CD14-positive monocyte (primary cell): ENCODE measurements around the gene SMIM13. TPM values are rescaled to one million over a fixed set of nuclear protein-coding genes. Genes with fewer than 3 reads are reported as not detected.

Experiments used
- DNase-seq, 3 donors: peaks; one replicate each; pipeline ENCODE4 v3.0.0-alpha.2; 2011 to 2022
- H2AFZ ChIP-seq: 2 replicates; pipeline ENCODE4 v1.6.0; 2012; ENCODE audit warnings: mild to moderate bottlenecking, low read depth, low read length, inconsistent platforms; ENCODE audit not compliant: insufficient read depth, poor library complexity, severe bottlenecking
- H3K27ac ChIP-seq, 2 donors: 1 replicate in 1 of 2; 2 replicates in 1 of 2; pipeline ENCODE4 v1.5.1; 2012 to 2013; ENCODE audit warnings: low read length in 2 of 2, control low read depth in 1 of 2, inconsistent platforms in 1 of 2, low read depth in 1 of 2, mild to moderate bottlenecking in 1 of 2
- H3K27me3 ChIP-seq, 2 donors: one replicate each; pipeline versions ENCODE4 v1.6.0 to v1.6.1; 2011 to 2013; ENCODE audit warnings: low read length in 2 of 2; ENCODE audit not compliant: control insufficient read depth in 2 of 2, insufficient read depth in 2 of 2
- H3K36me3 ChIP-seq, 2 donors: replicated peaks in 1 of 2; 1 replicate in 1 of 2; 2 replicates in 1 of 2; pipeline versions ENCODE4 v1.5.1 to v1.6.1; 2012 to 2013; ENCODE audit warnings: low read length in 2 of 2, control low read depth in 1 of 2, inconsistent platforms in 1 of 2, mild to moderate bottlenecking in 1 of 2; ENCODE audit not compliant: insufficient read depth in 2 of 2, control insufficient read depth in 1 of 2
- H3K4me1 ChIP-seq, 2 donors: 1 replicate in 1 of 2; 2 replicates in 1 of 2; pipeline versions ENCODE4 v1.5.1 to v1.6.1; 2012 to 2013; ENCODE audit warnings: low read length in 2 of 2, control low read depth in 1 of 2, inconsistent platforms in 1 of 2, mild to moderate bottlenecking in 1 of 2, moderate library complexity in 1 of 2; ENCODE audit not compliant: insufficient read depth in 2 of 2, control insufficient read depth in 1 of 2
- H3K4me2 ChIP-seq: replicated peaks from 2 replicates; pipeline ENCODE3; 2012; ENCODE audit warnings: low read length, moderate library complexity, mild to moderate bottlenecking; ENCODE audit not compliant: poor library complexity, severe bottlenecking; ENCODE audit errors: extremely low read depth
- H3K4me3 ChIP-seq, 3 experiments: fragments of 200-600 bp in 1 of 3; sonication (generic) in 1 of 3; replicated peaks in 1 of 3; 1 replicate in 2 of 3; 2 replicates in 1 of 3; pipeline ENCODE4 v1.5.1; 2011 to 2013; ENCODE audit warnings: low read length in 3 of 3, mild to moderate bottlenecking in 3 of 3, control low read depth in 2 of 3, low read depth in 2 of 3, inconsistent platforms in 1 of 3, moderate library complexity in 1 of 3
- H3K79me2 ChIP-seq: 2 replicates; pipeline ENCODE4 v1.6.0; 2012; ENCODE audit warnings: mild to moderate bottlenecking, control low read depth, inconsistent platforms, low read length, moderate library complexity; ENCODE audit not compliant: insufficient read depth
- H3K9ac ChIP-seq: 2 replicates; pipeline ENCODE4 v1.6.0; 2017; ENCODE audit warnings: low read length, mild to moderate bottlenecking; ENCODE audit not compliant: insufficient read depth, poor library complexity, severe bottlenecking
- H3K9me3 ChIP-seq, 2 donors: replicated peaks in 1 of 2; 1 replicate in 1 of 2; 2 replicates in 1 of 2; pipeline versions ENCODE4 v1.5.1 to v1.6.1; 2012 to 2013; ENCODE audit warnings: low read length in 2 of 2, control low read depth in 1 of 2; ENCODE audit not compliant: control insufficient read depth in 1 of 2, insufficient read depth in 1 of 2
- H4K20me1 ChIP-seq: 2 replicates; pipeline ENCODE4 v1.6.0; 2012; ENCODE audit warnings: mild to moderate bottlenecking, low read length, control low read depth, moderate library complexity; ENCODE audit not compliant: insufficient read depth
- H3K27ac Mint-ChIP-seq, 7 donors: one replicate each; pipeline ENCODE4 v1.8.0; 2020; ENCODE audit warnings: mild to moderate bottlenecking in 7 of 7, mixed read lengths in 7 of 7, moderate library complexity in 6 of 7, inconsistent platforms in 2 of 7
- H3K27me3 Mint-ChIP-seq, 3 donors: one replicate each; pipeline ENCODE4 v1.8.0; 2021 to 2022; ENCODE audit warnings: low read depth in 3 of 3, mild to moderate bottlenecking in 3 of 3, mixed read lengths in 3 of 3, moderate library complexity in 3 of 3, inconsistent platforms in 1 of 3
- H3K36me3 Mint-ChIP-seq, 2 donors: one replicate each; pipeline ENCODE4 v1.8.0; 2020; ENCODE audit warnings: mixed read lengths in 2 of 2, inconsistent platforms in 1 of 2, mild to moderate bottlenecking in 1 of 2
- H3K4me1 Mint-ChIP-seq: one replicate; pipeline ENCODE4 v1.8.0; 2020; ENCODE audit warnings: mild to moderate bottlenecking, mixed read lengths
- H3K4me3 Mint-ChIP-seq, 2 donors: one replicate each; pipeline ENCODE4 v1.8.0; 2020; ENCODE audit warnings: mild to moderate bottlenecking in 2 of 2, mixed read lengths in 2 of 2, moderate library complexity in 1 of 2
- H3K9me3 Mint-ChIP-seq, 7 donors: one replicate each; pipeline ENCODE4 v1.8.0; 2020 to 2022; ENCODE audit warnings: mixed read lengths in 7 of 7, mild to moderate bottlenecking in 6 of 7, moderate library complexity in 6 of 7, inconsistent platforms in 2 of 7
- CTCF ChIP-seq: fragments of 200-600 bp; IDR thresholded peaks from one replicate; pipeline ENCODE4 v1.8.0; 2022; ENCODE audit warnings: antibody characterized with exemption, mild to moderate bottlenecking
- WGBS: methylation state at CpG from one replicate; pipeline ENCODE4 v1.1.5; 2013; ENCODE audit warnings: missing lambda C conversion rate; ENCODE audit not compliant: insufficient coverage; 5-methylcytosine and 5-hydroxymethylcytosine counted together
- intact Hi-C, 2 donors: fragments of 100-400 bp; cut with micrococcal nuclease; formaldehyde crosslinking; loops; one replicate each; pipeline versions ENCODE4 v1.15.0 to v1.15.1; 2023
- polyA plus RNA-seq, 3 donors: library from polyadenylated mRNA; depleted of rRNA in 1 of 3; unstranded in 2 of 3; stranded (reverse) in 1 of 3; fragments of 300-500 nt in 2 of 3; fragments of >200 nt in 1 of 3; fragmentation: Illumina TruSeq in 2 of 3; gene quantifications; 1 replicate in 2 of 3; 2 replicates in 1 of 3; pipeline ENCODE4 v1.2.3, GENCODE V29; 2012 to 2021

SMIM13 gene
- polyA plus RNA-seq, 3 donors, result 1.4 to 3.4 (median 2.4) TPM

GRCh38 chr6:11053307-11053706 lies 40.3 kb upstream of the SMIM13 start:
- H3K9ac ChIP-seq, result no peak overlapping the region
- 93% methylated on average over 3 of the region's 5 CpGs for whole genome bisulfite sequencing

GRCh38 chr6:11054722-11055121 lies 38.9 kb upstream of the SMIM13 start:
- intact Hi-C loops, result no loop called here
- Histone ChIP-seq H4K20me1 (no peaks in the 10 kb centered on the region), H3K79me2 (no peaks in the 10 kb centered on the region), H3K9me3 (no peaks in the 10 kb centered on the region), H2AFZ (no peak overlapping the region), H3K9ac (no peak overlapping the region), H3K27ac (no peak overlapping the region), H3K4me3 (no peak overlapping the region), H3K4me2 (no peak overlapping the region), H3K27me3 (peaks cover 4 to 5% of the 10 kb centered on the region in 2 donors), H3K36me3 (no peaks in the 10 kb centered on the region), H3K4me1 (no peaks in the 10 kb centered on the region)
- Mint-ChIP-seq H3K36me3 (no peaks in the 10 kb centered on the region), H3K27me3 (peaks cover 5 to 18% (median 12%) of the 10 kb centered on the region in 3 donors), H3K4me3 (no peak overlapping the region), H3K9me3 (peaks cover 0 to 3% (median 0%) of the 10 kb centered on the region in 7 donors), H3K27ac (no peak overlapping the region), H3K4me1 (no peaks in the 10 kb centered on the region)
- DNase-seq, result no peak
- no peak for TF ChIP-seq CTCF
- no CpG with 5 or more reads among the region's 1 CpG for WGBS

More at GRCh38 chr6:11053307-11053706, 40.3 kb upstream of the SMIM13 start:
- no peaks in the 10 kb centered on the region for H3K36me3 ChIP-seq
- H3K4me1 ChIP-seq, result no peaks in the 10 kb centered on the region
- peaks cover 0 to 3% (median 0%) of the 10 kb centered on the region in 7 donors for H3K9me3 Mint-ChIP-seq
- H3K27me3 ChIP-seq, result peaks cover 5 to 14% of the 10 kb centered on the region in 2 donors
- no peak overlapping the region for H3K27ac Mint-ChIP-seq
- TF ChIP-seq CTCF, result no peak
- intact Hi-C loops, result no loop called here
- no peak overlapping the region for H3K4me2 ChIP-seq
- no peaks in the 10 kb centered on the region for H3K36me3 Mint-ChIP-seq
- no peaks in the 10 kb centered on the region for H3K4me1 Mint-ChIP-seq
- H3K79me2 ChIP-seq, result no peaks in the 10 kb centered on the region
- H3K9me3 ChIP-seq, result no peaks in the 10 kb centered on the region
- no peaks in the 10 kb centered on the region for H4K20me1 ChIP-seq
- DNase-seq, result no peak
- H3K4me3 ChIP-seq, result no peak overlapping the region
- no peak overlapping the region for H2AFZ ChIP-seq
- peaks cover 7 to 17% (median 15%) of the 10 kb centered on the region in 3 donors for H3K27me3 Mint-ChIP-seq
- H3K4me3 Mint-ChIP-seq, result no peak overlapping the region
- H3K27ac ChIP-seq, result no peak overlapping the region
